ENCODE data around the gene HTR2A.
"Not testable (repeated sequence)": the region's sequence is repeated elsewhere in the genome, so short reads cannot be mapped to it uniquely, and the experiment has no call there.

The HTR2A gene

GRCh38 chr13:46866150-46866549, 30.7 kb downstream of the HTR2A start:
- DNase-seq = no peak

- DNase-seq = no peak
Observed at GRCh38 chr13:46864941-46865340, 31.9 kb downstream of the HTR2A start.

DNA sequence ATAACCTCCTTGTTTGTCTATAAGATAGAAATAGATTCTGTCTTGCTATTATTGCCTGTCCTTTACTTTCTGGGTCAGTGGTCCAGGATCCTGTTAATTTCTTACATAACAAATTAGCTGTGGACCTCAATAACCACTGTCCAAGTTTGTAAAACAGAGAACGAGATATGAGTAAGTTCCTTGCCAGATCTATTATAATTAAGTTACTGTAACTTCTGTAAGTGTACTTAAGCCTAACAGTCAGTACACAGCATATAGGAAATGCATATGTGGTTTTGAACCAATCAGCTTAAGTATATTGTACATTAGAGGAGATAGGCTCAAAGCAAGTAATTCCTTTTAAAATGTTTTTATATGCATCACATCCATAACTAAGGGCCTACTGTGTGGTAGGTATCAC, 34.9 kb downstream of the HTR2A start:
- no peak for DNase-seq

DNA sequence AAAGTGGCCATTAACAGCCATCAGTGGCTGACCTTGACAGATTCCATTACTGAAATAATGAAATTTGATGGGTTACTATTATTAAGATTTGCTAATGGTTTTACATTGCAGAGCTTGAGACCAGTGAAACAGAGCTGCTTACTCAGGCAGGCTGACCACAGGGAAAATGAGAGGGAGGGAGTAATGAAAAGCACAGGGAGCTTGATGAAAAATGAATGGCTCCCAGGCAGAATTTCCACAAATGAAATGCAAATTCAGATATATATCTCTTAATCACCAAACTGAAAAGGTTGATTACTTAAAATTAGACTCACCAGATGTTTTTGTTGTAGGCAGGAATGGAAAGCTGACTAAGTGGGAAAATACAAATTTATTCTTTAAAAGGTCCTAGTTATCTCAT, 36.1 kb downstream of the HTR2A start:
- DNase-seq = no peak

DNA sequence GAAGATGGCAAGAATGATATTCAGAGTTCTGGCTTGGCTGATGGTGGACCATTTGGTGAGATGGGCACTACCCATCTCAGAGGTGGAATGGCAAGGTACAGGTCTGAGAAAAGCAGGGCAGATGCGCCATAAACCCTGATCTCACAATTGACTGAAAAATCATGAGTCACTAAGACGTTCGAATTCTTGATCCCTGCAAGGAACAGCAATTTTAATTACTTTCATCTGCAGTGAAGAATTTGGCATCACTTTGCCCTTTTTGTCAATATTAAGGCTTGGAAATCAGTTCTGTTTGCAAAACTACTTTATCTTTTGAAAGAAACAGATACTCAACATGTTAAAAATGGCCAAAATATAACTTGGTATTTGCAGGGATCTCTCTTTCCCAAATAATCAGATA, 38.1 kb downstream of the HTR2A start:
- DNase-seq = no peak

GRCh38 chr13:46858163-46858562, 38.7 kb downstream of the HTR2A start:
- DNase-seq = no peak

GRCh38 chr13:46855664-46856063, 41.2 kb downstream of the HTR2A start:
- DNase-seq = no peak

- DNase-seq = no peak
Observed at GRCh38 chr13:46855166-46855565, 41.7 kb downstream of the HTR2A start.

DNA sequence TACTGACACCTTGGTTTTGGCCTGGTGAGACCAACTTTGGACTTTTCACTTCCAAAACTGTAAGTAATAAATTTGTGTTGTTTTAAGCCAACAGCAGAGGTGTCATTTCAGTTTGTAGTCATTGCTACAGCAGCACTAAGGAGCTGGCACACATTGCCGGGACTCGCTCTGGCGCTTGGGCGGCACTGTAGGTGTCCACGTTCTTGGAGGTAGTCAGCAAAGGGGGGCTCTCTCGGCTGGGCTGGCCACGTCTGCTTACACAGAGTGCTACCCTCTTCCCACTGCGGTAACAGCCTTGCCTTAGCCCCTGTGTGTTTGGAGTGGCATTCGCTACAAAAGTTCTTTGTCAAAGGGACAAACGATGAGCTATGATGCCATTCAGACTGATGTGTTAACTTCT, 44.7 kb downstream of the HTR2A start:
- DNase-seq = no peak

- no peak for DNase-seq
Observed at GRCh38 chr13:46850214-46850613, 46.6 kb downstream of the HTR2A start.

DNA sequence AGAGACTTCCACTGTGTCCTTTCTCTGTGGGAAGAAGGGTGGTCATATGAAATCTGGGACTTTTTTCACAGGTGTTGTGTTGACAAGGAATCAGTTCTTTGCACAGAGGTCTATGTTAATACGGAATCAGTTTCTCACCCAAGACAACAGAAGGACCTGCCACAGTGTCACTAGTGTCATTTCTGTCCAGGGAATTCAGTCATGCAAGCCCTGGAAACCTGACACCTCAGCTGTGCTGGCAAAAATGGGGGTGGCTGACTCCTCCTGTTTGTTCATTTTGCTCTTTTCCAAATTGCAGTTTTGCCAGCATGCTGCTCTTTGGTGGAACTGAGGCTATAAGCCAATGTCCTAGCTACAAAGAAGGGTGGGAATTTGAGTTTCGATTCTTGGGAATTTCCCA, 50.1 kb downstream of the HTR2A start:
- DNase-seq = no peak

DNA sequence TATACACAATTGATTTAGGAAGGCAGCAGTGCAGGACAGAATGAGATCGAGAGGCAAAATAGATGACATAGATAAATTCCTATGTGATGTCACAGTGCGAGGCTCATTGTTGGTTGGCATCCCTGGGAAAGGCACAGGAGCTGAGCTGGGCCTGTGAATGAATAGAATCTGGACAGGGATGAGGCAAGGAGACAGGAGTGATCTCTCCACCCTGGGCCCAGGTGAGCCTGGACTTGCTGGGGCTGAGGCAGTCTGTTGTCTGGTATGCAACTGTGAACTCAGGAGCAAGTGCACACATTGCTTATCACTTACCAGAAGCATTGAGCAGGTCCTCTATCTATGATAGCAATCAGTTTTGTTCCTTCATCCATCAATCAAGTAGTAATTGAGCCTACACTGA, 51.7 kb downstream of the HTR2A start:
- DNase-seq = no peak

DNA sequence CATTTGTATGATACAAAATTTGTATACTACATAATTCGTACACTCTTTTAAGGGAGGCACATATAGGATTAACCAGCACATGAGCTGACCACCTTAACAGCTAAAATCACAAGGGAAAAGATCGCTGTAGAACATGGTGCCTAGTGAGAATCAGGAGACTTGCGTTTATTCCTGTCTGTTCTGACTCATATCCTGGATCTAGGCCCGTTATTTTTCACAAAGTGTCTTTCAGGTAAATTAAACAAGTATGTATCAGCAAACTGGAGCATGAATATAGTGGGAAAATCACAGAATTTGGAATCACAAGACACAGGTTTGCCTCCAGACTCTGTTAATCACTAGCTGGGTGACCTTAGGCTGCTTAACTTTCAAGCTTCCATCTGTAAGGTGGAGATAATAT, 52.4 kb downstream of the HTR2A start:
- DNase-seq = no peak

GRCh38 chr13:46839399-46839798, 57.5 kb downstream of the HTR2A start:
- DNase-seq = no peak

- no peak for DNase-seq
Observed at GRCh38 chr13:46834657-46835056, 62.2 kb downstream of the HTR2A start.

DNA sequence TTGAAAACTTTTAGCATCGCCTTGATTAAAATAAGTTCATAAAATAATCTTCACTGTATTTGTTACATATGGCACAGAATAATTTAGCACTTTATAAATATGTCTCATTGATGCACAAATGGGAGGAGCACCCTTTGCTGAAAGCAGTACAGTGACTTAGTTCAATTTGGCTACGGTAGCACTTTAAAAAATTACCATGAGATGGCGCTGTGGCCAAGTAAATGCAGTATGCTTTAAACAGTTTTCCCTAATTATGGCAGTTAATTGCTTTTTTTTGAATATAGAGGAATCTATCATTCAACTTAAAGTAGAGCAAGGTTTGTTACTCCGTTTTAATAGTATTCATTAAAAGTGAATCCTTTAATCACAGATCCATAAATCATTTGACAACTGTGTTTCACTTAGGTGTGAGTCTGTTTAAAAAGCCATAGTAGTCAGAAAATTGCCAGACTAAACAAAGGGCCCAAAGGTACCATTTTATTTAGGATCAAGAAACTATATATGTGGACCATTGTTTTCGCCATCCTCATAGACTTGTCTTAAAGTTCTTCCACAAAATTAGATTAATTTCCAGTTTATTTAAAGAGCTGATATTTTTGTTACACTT, 65.2 kb downstream of the HTR2A start:
- peak; percentile 48 for DNase-seq

DNA sequence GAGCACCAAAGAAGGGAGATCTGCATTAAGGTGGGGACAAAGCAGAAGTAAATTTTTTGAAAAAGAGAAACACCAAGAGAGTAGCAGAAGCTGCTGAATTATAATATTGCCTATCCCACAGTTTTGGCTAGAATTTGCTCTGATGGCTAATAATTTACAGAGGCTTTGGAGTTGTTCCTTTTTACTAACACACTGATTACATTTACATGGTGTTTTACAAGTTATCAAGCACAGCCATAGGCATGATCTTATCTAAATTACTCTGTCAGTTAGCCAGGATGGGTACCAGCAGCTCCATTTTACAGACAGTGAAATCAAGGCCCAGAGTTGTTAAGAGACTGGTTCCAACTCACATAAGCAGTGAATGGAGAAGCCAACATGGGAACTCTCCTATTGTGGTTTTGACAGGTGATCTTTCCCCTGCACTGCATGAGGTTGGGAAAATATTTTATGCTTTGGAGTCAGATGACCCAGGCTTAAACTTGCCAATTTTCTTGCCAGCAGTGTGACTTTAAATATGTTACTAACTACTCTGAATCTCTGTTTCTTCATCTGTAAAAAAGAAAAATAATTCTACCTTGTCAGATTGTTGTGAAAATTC, 66.3 kb downstream of the HTR2A start:
- DNase-seq = no peak

DNA sequence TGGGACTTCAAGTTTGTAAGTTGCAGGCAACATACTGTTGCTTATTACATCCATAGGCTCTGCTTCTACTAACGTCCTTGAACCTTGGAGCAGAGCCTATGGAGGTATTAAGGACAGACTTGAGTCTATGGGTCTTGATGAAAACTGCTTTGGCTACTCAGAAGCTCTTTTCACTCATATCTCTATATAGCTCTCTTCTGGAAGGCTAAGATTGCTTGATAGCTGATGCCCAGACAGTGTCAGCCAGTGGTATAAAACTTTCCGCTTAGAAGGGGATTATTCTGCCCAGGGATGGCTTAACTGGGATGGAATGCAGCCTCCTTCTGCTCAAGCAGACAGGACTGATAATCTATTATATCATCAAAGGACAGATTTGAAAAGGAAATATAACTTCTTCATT, 74.3 kb downstream of the HTR2A start:
- DNase-seq = no peak

DNA sequence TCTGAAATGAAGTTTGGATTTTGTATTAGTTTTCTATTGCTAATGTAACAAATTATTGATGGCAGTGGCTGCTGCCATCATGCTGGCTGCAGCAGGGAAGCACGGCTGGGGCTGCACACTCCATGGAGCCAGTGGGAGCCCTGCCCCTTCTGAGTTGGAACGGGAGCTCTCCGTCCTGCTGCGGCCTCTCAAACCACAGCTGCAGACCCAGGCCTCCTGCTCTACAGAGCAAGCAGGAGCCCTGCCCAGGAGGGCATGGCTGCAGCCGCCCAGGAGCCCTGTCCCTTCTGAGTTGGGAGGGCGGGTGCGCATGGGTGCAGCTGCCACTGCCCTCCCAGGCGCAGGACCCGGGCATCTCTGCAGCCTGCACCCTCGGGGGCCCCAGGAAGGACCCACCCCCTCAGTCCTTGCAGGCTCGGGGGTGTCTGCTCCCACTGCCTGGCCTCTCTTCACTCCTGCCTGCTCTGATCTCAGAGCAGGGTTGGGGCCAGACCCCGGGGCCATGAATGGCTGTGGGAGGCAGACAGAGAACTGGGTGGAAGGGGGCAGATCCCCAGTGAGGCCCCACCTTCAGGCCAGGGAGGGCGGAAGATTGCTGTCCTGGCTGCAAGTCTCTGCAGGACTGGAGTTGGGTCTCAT, 78.9 kb downstream of the HTR2A start:
- DNase-seq = no peak

DNA sequence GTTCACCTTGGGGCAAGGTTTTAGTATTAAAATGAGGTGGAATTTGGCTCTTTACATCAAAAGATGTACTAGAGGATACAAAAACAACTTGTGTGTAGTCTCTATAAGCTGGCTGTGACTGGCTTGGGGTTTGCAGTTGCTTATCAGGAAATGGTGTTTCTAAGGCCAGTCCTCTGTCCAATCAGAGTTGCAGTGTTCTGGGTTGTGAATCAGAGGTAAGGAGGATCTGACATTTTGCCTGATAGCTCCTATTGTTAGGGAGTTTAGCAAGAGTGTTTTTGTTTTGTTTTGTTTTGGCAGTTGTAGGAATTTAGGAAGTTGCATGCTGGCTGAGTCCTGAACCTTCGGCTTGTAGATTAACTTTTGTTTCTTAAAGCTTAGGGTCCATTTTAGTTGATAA, 79.8 kb downstream of the HTR2A start:
- DNase-seq = no peak

- no peak for DNase-seq
Observed at GRCh38 chr13:46816371-46816770, 80.5 kb downstream of the HTR2A start.

DNA sequence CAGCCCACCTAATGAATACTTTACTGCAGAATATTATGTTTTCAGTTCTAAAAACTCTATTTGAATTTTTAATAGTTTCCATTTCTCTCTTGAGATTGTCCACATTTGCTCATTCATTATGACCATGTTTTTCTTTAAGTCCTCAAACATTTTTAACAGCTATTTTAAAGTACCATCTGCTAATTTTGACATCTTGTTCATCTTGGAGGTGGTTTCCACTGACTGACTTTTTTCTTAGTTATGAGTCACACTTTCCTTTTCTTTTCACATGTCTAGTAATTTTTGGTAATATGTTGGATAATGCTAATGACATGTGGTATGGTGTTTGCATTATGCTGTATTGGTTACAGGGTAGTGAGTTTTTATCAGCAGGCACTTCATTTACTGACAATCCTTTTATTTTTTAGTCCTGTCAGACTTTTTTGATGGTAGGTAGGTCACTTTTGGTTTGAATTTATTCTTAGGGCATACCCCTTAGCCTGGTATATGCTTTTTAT, 84.5 kb downstream of the HTR2A start:
- DNase-seq = no peak

DNA sequence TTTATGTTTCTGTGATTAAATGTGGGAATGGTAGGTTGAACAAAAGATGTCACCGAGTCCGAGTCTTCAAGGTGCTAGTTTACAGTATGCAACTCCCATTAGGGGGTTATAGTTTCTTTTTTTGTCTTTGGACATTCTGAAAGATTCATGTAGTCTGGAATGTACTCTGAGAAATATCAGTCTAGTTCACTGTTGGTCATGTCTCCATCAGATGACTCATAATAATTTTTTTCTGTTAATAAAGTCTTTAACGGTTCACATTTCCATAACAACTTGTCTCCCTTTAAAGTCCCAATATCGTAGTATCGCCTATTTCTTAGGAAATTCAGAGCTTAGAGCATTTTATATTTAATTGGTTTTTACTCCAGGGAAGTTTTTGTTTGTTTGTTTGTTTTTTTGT, 86.4 kb downstream of the HTR2A start:
- no peak for DNase-seq

GRCh38 chr13:46804921-46805320, 91.9 kb downstream of the HTR2A start:
- not testable (repeated sequence) for DNase-seq

DNA sequence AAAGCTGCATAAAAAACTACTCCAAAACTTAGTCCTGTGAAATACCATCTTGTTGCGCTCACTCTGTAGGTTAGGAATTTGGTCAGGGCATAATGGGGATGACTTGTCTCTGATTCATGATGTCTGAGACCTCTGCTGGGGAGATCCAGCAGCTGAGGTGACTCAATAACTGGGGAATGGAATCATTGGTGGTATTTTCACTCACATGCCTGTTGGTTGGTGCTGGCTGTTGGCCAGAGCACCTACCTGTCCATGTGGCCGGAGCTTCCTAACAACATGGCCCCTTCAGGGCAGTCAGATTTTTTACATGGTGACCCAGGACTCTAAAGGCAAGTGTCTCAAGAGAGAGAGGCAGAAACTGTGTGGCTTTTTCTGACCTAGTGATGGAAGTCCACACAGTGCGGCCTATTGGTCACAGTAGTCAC, 92.5 kb downstream of the HTR2A start:
- DNase-seq = no peak
